ENCODE results near the gene TBC1D22A.

Gene TBC1D22A

DNA sequence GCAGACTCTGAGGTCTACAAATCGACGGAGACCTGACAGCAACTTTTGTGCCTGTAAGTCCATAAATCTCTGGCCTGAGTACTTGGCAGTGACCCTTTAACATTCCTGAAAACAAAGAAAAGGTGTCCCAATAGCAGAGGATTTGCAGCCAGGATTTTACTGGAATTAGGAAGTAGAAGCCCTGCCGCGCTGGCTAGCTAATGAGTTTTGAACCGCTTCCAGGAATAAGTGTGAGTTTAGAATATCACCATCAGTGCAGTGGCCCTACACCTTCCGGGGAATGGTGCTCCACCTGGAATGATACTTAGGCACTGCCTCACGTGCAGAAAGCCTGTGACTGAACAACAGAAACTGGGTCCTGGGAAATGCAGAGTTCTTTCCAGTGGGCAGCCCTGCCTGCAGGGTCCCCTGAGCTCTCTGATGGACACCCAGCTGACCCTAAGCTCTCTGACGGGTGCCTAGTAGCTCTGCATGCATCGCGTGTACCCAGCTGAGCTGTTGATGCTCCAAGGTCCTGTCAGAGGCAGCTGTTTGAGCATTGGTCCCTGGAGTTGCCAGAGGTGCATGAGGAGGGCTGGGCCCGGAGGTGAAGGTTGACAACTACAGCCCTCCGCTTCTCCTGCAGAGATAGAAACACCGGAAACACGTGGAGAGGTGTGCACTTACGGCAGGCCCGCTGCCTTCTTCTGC, 380.9 kb downstream of the TBC1D22A start:
- no peak for DNase-seq (ENCODE audit: low spot score)

DNA sequence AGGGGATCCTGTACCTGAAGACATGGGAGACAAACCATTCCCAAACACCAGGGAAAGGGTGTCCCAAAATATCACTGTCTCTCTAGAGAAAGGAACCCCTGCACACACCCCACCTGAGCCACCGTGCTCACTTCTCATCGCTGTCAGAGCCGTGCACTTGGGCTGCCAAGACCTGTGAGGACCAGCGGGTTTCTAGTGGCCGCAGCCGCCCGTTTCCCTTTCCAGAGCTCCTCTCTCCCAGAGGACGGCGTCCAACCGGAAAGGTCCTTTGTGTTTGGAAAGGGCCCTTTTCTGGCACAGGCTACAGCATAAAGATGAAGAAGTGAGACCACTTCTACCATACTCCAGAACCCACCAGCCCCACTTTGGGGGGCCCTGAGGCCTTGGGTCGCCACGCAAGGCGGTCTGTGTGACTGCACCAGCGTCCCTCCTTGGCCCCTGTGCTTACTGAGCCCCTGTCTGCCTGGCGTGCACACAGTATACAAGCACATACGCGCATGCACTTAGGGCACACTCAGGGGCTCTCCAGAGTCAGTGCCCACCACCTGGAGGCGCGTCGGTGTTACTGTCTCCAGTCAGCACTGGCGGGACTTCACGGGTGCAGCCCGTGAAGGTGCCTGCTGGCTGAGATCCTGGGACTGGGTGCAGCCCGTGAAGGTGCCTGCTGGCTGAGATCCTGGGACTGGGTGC, 381.8 kb downstream of the TBC1D22A start:
- no peak for DNase-seq (ENCODE audit: low spot score)

DNA sequence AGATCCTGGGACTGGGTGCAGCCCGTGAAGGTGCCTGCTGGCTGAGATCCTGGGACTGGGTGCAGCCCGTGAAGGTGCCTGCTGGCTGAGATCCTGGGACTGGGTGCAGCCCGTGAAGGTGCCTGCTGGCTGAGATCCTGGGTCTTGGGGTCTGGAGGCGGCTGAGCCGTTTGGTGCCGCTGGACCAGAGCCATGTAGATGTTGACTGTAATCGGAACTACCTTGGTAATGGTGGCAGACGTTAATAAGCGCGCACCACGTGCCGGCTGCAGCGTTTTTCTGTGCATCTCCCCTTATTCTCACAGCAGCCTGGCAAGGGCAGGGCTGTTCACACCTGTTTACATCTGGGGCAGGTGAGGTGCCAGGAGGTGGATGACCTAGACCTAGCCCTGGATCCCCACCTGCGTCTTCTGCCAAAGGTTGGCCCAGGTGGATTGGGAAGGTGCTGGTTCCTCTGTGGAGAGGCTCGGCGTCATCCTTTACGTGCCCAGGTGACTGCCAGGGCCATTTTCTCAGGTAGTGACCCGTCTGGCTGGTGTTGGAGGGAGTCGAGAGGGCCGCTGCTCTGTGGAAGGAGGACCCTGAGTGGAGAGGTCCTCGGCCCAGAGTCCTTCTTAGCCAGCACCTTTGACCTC, 382.5 kb downstream of the TBC1D22A start:
- no peak for DNase-seq (ENCODE audit: low spot score)

- no peak for DNase-seq (ENCODE audit: low spot score)
Observed at GRCh38 chr22:47145883-47146282, 383.4 kb downstream of the TBC1D22A start.

DNA sequence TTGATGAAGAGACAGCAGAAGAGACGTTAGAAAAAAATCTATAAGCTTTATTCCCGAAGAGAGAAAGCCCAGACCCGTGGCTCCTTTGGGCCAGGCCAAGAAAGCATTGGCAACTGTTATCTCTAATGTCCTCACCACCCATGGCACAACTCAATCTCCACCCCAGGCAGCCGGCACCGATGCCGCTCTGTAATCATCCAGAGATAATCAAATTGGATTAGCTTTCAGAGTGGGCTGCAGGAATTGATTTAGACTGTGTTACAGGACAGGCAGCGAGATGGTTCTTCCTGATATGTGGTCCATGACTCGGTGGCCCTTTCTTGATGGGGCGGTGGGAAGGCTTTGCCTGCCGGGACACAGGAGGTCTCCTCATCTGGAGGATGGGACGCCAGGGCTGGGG, 383.9 kb downstream of the TBC1D22A start:
- DNase-seq (ENCODE audit: low spot score): no peak

- DNase-seq (ENCODE audit: low spot score): no peak
Observed at GRCh38 chr22:47146941-47147340, 384.5 kb downstream of the TBC1D22A start.

- DNase-seq (ENCODE audit: low spot score): no peak
Observed at GRCh38 chr22:47147572-47147971, 385.1 kb downstream of the TBC1D22A start.

- DNase-seq (ENCODE audit: low spot score): no peak
Observed at GRCh38 chr22:47148510-47148909, 386.1 kb downstream of the TBC1D22A start.

DNA sequence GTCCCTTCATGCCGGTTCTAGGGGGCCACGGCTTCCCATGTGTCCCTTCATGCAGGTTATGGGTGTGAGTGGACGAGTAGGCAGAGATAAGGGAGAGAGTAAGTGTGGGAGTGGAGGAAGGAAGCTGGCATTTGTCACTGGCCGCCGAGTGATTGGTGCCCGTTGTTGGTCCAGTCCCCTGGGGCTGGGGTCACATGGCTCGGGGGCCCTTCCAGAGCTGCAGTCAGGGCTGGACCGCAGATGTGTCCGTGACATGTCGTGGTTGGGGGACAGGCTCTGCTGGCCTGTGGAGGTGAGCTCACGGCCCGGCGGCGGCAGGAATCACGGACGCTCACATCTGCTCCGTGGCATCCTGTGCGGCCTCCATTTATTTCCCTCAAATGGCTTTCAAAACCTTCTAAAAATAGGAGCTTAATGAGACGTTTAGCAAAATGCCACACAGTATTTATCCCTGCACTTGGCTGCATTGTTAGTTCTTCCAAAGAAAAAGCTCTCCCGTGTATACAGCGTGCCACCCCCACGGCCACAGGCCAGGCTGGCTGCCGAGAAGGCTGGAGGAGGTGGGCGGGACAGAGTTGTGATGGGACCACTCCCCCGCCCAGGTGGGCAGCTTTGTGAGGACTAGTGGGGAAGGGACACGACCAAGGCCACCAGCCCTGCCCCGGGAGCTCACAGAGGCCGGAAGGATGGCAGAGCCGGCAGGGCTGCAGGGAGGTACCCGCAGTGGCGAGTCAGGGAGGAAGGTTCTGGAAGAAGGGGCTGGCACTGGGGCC, 386.7 kb downstream of the TBC1D22A start:
- DNase-seq (ENCODE audit: low spot score): no peak

DNA sequence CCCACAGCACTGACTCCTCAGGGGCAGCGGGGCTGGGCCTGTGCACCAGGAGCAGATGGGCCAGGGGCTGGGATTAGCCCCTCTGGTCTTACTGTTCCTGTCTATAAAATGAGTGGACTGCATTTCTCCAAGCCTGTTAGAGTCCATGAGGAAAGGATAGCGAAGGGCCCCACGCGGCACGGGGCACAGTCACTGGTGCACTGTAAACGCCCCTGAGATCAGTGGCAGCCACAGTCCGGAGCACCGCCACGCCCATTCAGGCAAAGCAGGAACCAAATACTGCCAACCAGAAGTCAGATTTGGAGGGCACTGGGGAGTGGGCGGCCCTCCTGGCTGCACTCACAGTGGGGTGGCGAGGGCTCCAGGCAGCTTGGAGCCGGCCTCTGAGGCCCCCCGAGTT, 387.5 kb downstream of the TBC1D22A start:
- no peak for DNase-seq (ENCODE audit: low spot score)

GRCh38 chr22:47150426-47150825, 388.0 kb downstream of the TBC1D22A start:
- no peak for DNase-seq (ENCODE audit: low spot score)

DNA sequence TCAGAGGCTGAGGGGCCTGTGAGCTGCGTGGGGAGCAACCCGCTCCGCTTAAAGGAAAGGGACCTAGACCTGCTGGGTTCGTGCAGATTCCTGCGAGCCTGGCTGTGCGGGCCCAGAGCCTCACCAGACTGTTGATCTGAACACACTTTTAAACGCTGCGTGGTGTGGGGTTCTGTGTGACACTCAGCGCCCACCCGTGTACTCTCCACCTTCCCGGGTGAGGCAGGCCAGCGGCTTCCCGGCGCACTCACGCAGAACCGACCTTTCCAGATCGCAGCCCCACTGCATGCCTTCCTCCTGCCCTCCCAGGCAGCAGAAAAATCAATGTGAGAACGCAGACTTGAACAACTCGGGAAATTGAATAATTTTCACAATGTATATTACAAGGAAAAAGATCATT, 388.6 kb downstream of the TBC1D22A start:
- no peak for DNase-seq (ENCODE audit: low spot score)

- DNase-seq (ENCODE audit: low spot score): peak; percentile 36
Observed at GRCh38 chr22:47151490-47151889, 389.0 kb downstream of the TBC1D22A start.

DNA sequence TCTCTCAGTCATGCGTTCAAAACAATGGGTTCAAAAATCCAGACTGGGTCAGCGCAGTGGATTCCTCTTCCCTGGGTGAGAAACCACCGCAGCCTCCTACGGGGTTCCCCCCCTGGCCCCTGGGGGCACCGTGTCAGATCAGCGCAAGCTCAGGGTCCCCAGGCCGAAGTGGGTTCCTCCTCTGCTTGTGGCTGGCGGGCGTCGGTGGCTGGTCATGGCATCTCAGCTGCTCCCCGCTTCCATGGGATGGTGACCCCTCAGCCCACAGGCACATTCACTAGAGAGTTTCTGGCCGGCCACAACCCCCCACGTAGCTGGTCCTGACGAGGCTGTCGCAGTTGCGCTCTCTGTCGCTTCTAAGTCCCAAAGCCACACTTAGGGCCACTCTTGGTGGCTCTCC, 389.8 kb downstream of the TBC1D22A start:
- DNase-seq (ENCODE audit: low spot score): no peak

- DNase-seq (ENCODE audit: low spot score): no peak
Observed at GRCh38 chr22:47152938-47153337, 390.5 kb downstream of the TBC1D22A start.

- DNase-seq (ENCODE audit: low spot score): peak; percentile 40
Observed at GRCh38 chr22:47153854-47154525, 391.5 kb downstream of the TBC1D22A start.

DNA sequence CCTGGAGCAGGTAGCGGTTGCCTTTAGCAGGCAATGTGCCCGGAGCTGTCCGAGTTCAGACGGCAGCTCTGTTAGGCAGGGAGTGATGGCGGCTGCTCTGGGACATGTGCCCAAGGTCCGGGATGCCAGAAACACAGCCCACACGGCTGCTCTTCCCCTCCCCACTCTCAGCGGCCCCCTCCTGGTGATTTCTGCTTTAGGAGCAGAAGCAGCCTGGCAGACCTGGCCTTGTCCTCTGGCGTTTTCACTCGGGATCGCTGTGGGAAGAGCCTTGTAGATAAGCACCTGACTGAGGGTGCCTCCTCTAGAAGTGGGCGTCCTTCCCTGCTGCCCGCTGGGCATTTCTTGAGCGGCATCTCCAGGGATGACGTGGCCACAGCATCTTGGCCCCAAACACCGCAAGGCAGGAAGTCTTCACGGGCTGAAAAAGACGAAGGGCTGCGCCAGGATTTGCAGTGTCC, 392.2 kb downstream of the TBC1D22A start:
- peak; percentile 77 for DNase-seq (ENCODE audit: low spot score)

- DNase-seq (ENCODE audit: low spot score): no peak
Observed at GRCh38 chr22:47155131-47155885, 392.9 kb downstream of the TBC1D22A start.

DNA sequence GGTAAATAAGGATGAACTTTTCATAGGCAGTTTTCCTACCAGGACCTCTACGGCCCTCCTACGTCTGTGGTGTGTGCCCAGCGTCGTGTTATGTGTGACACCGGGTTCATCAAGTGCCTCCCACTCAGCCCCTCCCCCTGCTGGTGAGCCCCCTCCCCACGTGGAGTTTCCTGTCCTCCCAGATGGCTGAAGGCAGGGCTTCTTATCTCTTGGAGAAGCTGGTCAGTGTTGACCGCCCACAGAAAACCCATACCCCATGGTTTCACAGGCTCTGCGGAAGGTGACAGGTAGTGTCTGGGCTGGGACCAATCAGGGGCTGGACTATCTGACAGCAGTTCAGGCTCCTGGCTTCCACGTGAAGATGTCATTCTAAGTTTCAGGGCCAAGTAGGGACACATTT, 393.5 kb downstream of the TBC1D22A start:
- DNase-seq (ENCODE audit: low spot score): no peak

GRCh38 chr22:47156352-47157092, 394.1 kb downstream of the TBC1D22A start:
- no peak for DNase-seq (ENCODE audit: low spot score)

DNA sequence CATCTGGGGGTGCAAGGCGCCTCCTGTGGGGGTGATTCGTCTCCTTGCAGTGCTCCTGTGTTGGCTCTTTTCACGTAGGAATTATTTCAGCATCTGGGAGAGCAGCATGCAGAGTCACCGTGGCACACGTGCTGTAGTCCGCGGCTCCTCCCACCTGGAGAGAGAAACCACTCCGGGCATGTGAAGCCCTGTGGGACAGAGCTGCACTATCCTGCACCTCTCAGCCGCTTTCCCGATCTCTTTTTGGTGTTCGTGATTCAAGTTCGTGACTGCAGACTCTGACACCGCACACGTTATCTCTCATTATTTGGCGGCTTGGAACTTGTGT, 394.6 kb downstream of the TBC1D22A start:
- DNase-seq (ENCODE audit: low spot score): no peak

Data from hepatic stellate cell (primary cell).